H9 (cell line): Measurements from ENCODE around the gene MEF2C. TPM values are rescaled to one million over a fixed set of nuclear protein-coding genes. Genes with fewer than 3 reads are reported as not detected.

ENCODE experiments used
- DNase-seq: peaks from one replicate; pipeline ENCODE4 v3.0.0-alpha.2; 2017
- H2AFZ ChIP-seq: one replicate; pipeline ENCODE4 v1.6.1; 2013; ENCODE audit warnings: mild to moderate bottlenecking, low read length, control low read depth, moderate library complexity
- H2AK5ac ChIP-seq: 2 replicates; pipeline ENCODE4 v1.6.1; 2013; ENCODE audit warnings: low read length, control low read depth, mixed read lengths; ENCODE audit not compliant: insufficient read length
- H2BK120ac ChIP-seq: one replicate; pipeline ENCODE4 v1.6.1; 2013; ENCODE audit warnings: low read depth, mild to moderate bottlenecking, low read length, control low read depth, inconsistent platforms; ENCODE audit not compliant: poor library complexity, severe bottlenecking
- H2BK12ac ChIP-seq: 2 replicates; pipeline ENCODE4 v1.6.1; 2013; ENCODE audit warnings: low read length, control low read depth, mixed read lengths, low read depth; ENCODE audit not compliant: insufficient read length
- H2BK15ac ChIP-seq: 2 replicates; pipeline ENCODE4 v1.6.1; 2013; ENCODE audit warnings: low read depth, low read length, control low read depth
- H2BK20ac ChIP-seq: one replicate; pipeline ENCODE4 v1.6.1; 2013; ENCODE audit warnings: low read depth, mild to moderate bottlenecking, low read length, control low read depth, inconsistent platforms; ENCODE audit not compliant: poor library complexity, severe bottlenecking
- H2BK5ac ChIP-seq: 2 replicates; pipeline ENCODE4 v1.6.1; 2013; ENCODE audit warnings: low read length, control low read depth, mixed read lengths; ENCODE audit not compliant: insufficient read length
- H3K14ac ChIP-seq: 2 replicates; pipeline ENCODE4 v1.6.1; 2013; ENCODE audit warnings: low read length, control low read depth; ENCODE audit not compliant: insufficient read depth
- H3K18ac ChIP-seq: 2 replicates; pipeline ENCODE4 v1.6.1; 2013; ENCODE audit warnings: low read depth, mild to moderate bottlenecking, mixed read lengths, low read length, control low read depth; ENCODE audit not compliant: insufficient read length
- H3K23ac ChIP-seq: 2 replicates; pipeline ENCODE4 v1.6.1; 2013; ENCODE audit warnings: low read length, control low read depth, mixed read lengths, low read depth; ENCODE audit not compliant: insufficient read length
- H3K23me2 ChIP-seq: 2 replicates; pipeline ENCODE4 v1.6.1; 2013; ENCODE audit warnings: low read depth, mild to moderate bottlenecking, mixed read lengths, low read length, control low read depth; ENCODE audit not compliant: insufficient read length, poor library complexity, severe bottlenecking
- H3K27ac ChIP-seq: 2 replicates; pipeline ENCODE4 v1.5.1; 2013; ENCODE audit warnings: low read length, control low read depth, mixed read lengths, low read depth; ENCODE audit not compliant: insufficient read length
- H3K27me3 ChIP-seq: 2 replicates; pipeline ENCODE4 v1.6.1; 2013; ENCODE audit warnings: low read length, control low read depth, inconsistent platforms; ENCODE audit not compliant: insufficient read depth
- H3K4ac ChIP-seq: 2 replicates; pipeline ENCODE4 v1.6.1; 2013; ENCODE audit warnings: low read depth, mild to moderate bottlenecking, control low read depth, inconsistent platforms, low read length, moderate library complexity
- H3K4me1 ChIP-seq: 2 replicates; pipeline ENCODE4 v1.6.1; 2013; ENCODE audit warnings: low read length, control low read depth, inconsistent platforms; ENCODE audit not compliant: insufficient read depth
- H3K4me2 ChIP-seq: 2 replicates; pipeline ENCODE4 v1.6.1; 2013; ENCODE audit warnings: low read length, control low read depth, mixed read lengths; ENCODE audit not compliant: insufficient read length, insufficient read depth
- H3K56ac ChIP-seq: 2 replicates; pipeline ENCODE4 v1.6.1; 2013; ENCODE audit warnings: low read depth, mild to moderate bottlenecking, mixed read lengths, low read length, control low read depth; ENCODE audit not compliant: insufficient read length
- H3K79me1 ChIP-seq: 2 replicates; pipeline ENCODE4 v1.6.1; 2013; ENCODE audit warnings: low read depth, mild to moderate bottlenecking, moderate library complexity, low read length, control low read depth, inconsistent platforms; ENCODE audit not compliant: insufficient read depth, poor library complexity, severe bottlenecking
- H3K79me2 ChIP-seq: 2 replicates; pipeline ENCODE4 v1.6.1; 2013; ENCODE audit warnings: low read length, control low read depth, inconsistent platforms; ENCODE audit not compliant: insufficient read depth
- H3K9ac ChIP-seq: 2 replicates; pipeline ENCODE4 v1.6.1; 2013; ENCODE audit warnings: low read length, control low read depth, mixed read lengths; ENCODE audit not compliant: insufficient read length; ENCODE audit errors: extremely low read depth
- H3K9me3 ChIP-seq: one replicate; pipeline ENCODE4 v1.6.1; 2013; ENCODE audit warnings: low read depth, low read length, inconsistent platforms; ENCODE audit not compliant: control insufficient read depth
- H3T11ph ChIP-seq: one replicate; pipeline ENCODE4 v1.6.1; 2013; ENCODE audit warnings: mild to moderate bottlenecking, low read length, control low read depth, inconsistent platforms
- H4K20me1 ChIP-seq: one replicate; pipeline ENCODE4 v1.6.1; 2013; ENCODE audit not compliant: control insufficient read depth, insufficient read length, insufficient read depth
- H4K5ac ChIP-seq: 2 replicates; pipeline ENCODE4 v1.6.1; 2013; ENCODE audit warnings: low read depth, mild to moderate bottlenecking, mixed read lengths, low read length, control low read depth; ENCODE audit not compliant: insufficient read length
- H4K8ac ChIP-seq: replicated peaks from 2 replicates; pipeline ENCODE4 v1.6.1; 2013; ENCODE audit warnings: low read length, control low read depth, mixed read lengths, low read depth; ENCODE audit not compliant: insufficient read length
- H4K91ac ChIP-seq: 2 replicates; pipeline ENCODE4 v1.6.1; 2013; ENCODE audit warnings: low read depth, mild to moderate bottlenecking, moderate library complexity, mixed read lengths, low read length, control low read depth; ENCODE audit not compliant: insufficient read length
- H3K27ac Mint-ChIP-seq, 3 experiments: 2 replicates in 2 of 3; 3 replicates in 1 of 3; pipeline ENCODE4 v1.8.0; 2020 to 2021; ENCODE audit warnings: mixed read lengths in 3 of 3, mild to moderate bottlenecking in 1 of 3, moderate library complexity in 1 of 3
- H3K27me3 Mint-ChIP-seq: 2 replicates; pipeline ENCODE4 v1.8.0; 2021; ENCODE audit warnings: low read depth, mild to moderate bottlenecking, moderate library complexity, mixed read lengths
- H3K36me3 Mint-ChIP-seq, 3 experiments: 2 replicates in 2 of 3; 3 replicates in 1 of 3; pipeline ENCODE4 v1.8.0; 2020 to 2021; ENCODE audit warnings: low read depth in 3 of 3, mixed read lengths in 3 of 3; ENCODE audit not compliant: insufficient read depth in 1 of 3
- H3K4me1 Mint-ChIP-seq, 2 experiments: 2 replicates each; pipeline ENCODE4 v1.8.0; 2020; ENCODE audit warnings: mixed read lengths in 2 of 2
- H3K4me3 Mint-ChIP-seq, 2 experiments: 2 replicates in 1 of 2; 3 replicates in 1 of 2; pipeline ENCODE4 v1.8.0; 2020 to 2021; ENCODE audit warnings: mild to moderate bottlenecking in 2 of 2, mixed read lengths in 2 of 2, moderate library complexity in 1 of 2
- H3K9me3 Mint-ChIP-seq, 2 experiments: 2 replicates in 1 of 2; 3 replicates in 1 of 2; pipeline ENCODE4 v1.8.0; 2020; ENCODE audit warnings: mild to moderate bottlenecking in 2 of 2, mixed read lengths in 2 of 2, moderate library complexity in 1 of 2
- CTCF ChIP-seq: fragments of 200-600 bp; sonication (generic); conservative IDR thresholded peaks from 3 replicates; pipeline ENCODE4 v1.8.0; 2021; ENCODE audit warnings: antibody characterized with exemption, mild to moderate bottlenecking
- WGBS: extraction: QIAGEN DNeasy Blood & Tissue Kit; methylation state at CpG from one replicate; pipeline ENCODE4 v1.1.7; 2013; ENCODE audit warnings: missing lambda C conversion rate, low lambda C conversion rate, mixed read lengths; ENCODE audit not compliant: insufficient read length; ENCODE audit errors: extremely low coverage; 5-methylcytosine and 5-hydroxymethylcytosine counted together
- total RNA-seq: library from RNA; stranded (reverse); gene quantifications from 2 replicates; pipeline ENCODE4 v1.2.1, GENCODE V29; 2021

The MEF2C gene
- total RNA-seq, 1 experiment from 2014 or later: 0.11 TPM

- H3K79me1 ChIP-seq: no peaks in the 10 kb centered on the region
- no CpG with 5 or more reads among the region's 38 CpGs for WGBS
- peaks cover 100% of the 10 kb centered on the region for H3K27me3 Mint-ChIP-seq
These were observed 193.1 kb downstream of the MEF2C start for GRCh38 chr5:88689668-88690408.

More at GRCh38 chr5:88689668-88690408, 193.1 kb downstream of the MEF2C start:
- no peaks in the 10 kb centered on the region for H3K36me3 Mint-ChIP-seq
- no peak overlapping the region for H3K56ac ChIP-seq
- H3K4ac ChIP-seq: no peak overlapping the region
- H3K27ac ChIP-seq: no peak overlapping the region
- H4K8ac ChIP-seq: no peak overlapping the region
- H3K9me3 ChIP-seq: no peaks in the 10 kb centered on the region
- H3K79me2 ChIP-seq: no peaks in the 10 kb centered on the region
- peaks cover 8 to 15% of the 10 kb centered on the region in 2 experiments; a peak in 3 of 5 replicates for H3K9me3 Mint-ChIP-seq
- no peak overlapping the region for H2BK12ac ChIP-seq
- H2BK5ac ChIP-seq: no peak overlapping the region
- H3K4me2 ChIP-seq: peak overlapping the region; percentile 56
- no peak overlapping the region for H4K5ac ChIP-seq
- no peak overlapping the region for H3K18ac ChIP-seq
- H3K4me3 Mint-ChIP-seq: peak overlapping the region in 1 of 2 experiments; percentile 74; a peak in 3 of 5 replicates
- H3T11ph ChIP-seq: no peak overlapping the region
- H3K27me3 ChIP-seq: peaks cover 97% of the 10 kb centered on the region
- no peak overlapping the region for H3K23ac ChIP-seq
- peak; percentile 52 for DNase-seq
- no peak overlapping the region for H4K91ac ChIP-seq
- H2AK5ac ChIP-seq: no peak overlapping the region
- H3K9ac ChIP-seq: no peak overlapping the region
- no peak overlapping the region for H3K27ac Mint-ChIP-seq
- no peak for TF ChIP-seq CTCF
- no peaks in the 10 kb centered on the region for H4K20me1 ChIP-seq
- no peak overlapping the region for H2AFZ ChIP-seq
- no peak overlapping the region for H2BK120ac ChIP-seq
- H2BK20ac ChIP-seq: no peak overlapping the region
- peaks cover 30% of the 10 kb centered on the region for H3K23me2 ChIP-seq
- H3K4me1 Mint-ChIP-seq: peaks cover 47 to 80% of the 10 kb centered on the region in 2 experiments
- H3K4me1 ChIP-seq: peaks cover 9% of the 10 kb centered on the region; the same call in 1 of the 2 replicates
- H2BK15ac ChIP-seq: no peak overlapping the region
- no peak overlapping the region for H3K14ac ChIP-seq
